K562 (cell line): ENCODE measurements around the gene SPATS2. TPM values are rescaled to one million over a fixed set of nuclear protein-coding genes. Genes with fewer than 3 reads are reported as not detected.

Experiments
- BHLHE40 ChIP-seq: IDR thresholded peaks from 2 replicates; pipeline ENCODE4 v1.6.1; 2011; ENCODE audit warnings: low read length, improper control_type of control experiment
- BMI1 ChIP-seq: fragments of 150-350 bp; IDR thresholded peaks from 2 replicates; pipeline ENCODE4 v1.6.1; 2014; ENCODE audit warnings: low read length
- KAT7 ChIP-seq: sonication (generic); formaldehyde crosslinking; IDR thresholded peaks from 2 replicates; pipeline ENCODE4 v1.8.0; 2022; ENCODE audit warnings: missing genetic modification reagents, mild to moderate bottlenecking, borderline replicate concordance
- KDM5B ChIP-seq: fragments of 200-600 bp; sonication (generic); IDR thresholded peaks from 2 replicates; pipeline ENCODE4 v1.6.1; 2012; ENCODE audit warnings: low read depth, mild to moderate bottlenecking, moderate library complexity, low read length, control low read depth, inconsistent platforms; ENCODE audit not compliant: insufficient replicate concordance
- POLR3A ChIP-seq: IDR thresholded peaks from 2 replicates; pipeline ENCODE4 v1.6.1; 2011; ENCODE audit warnings: borderline replicate concordance, mild to moderate bottlenecking, moderate library complexity; ENCODE audit not compliant: insufficient read length, insufficient read depth; ENCODE audit errors: extremely low read depth
- RBBP5 ChIP-seq: fragments of 200-600 bp; sonication (generic); IDR thresholded peaks from 2 replicates; pipeline ENCODE4 v1.6.1; 2012; ENCODE audit warnings: borderline replicate concordance, mild to moderate bottlenecking, low read length, control low read depth, inconsistent platforms; ENCODE audit not compliant: insufficient read depth, poor library complexity, severe bottlenecking
- SMARCA5 ChIP-seq: fragments of 450-650 bp; IDR thresholded peaks from 2 replicates; pipeline ENCODE4 v1.6.1; 2016
- TFAM ChIP-seq: fragments of 250-450 bp; sonication (Bioruptor Pico); conservative IDR thresholded peaks from 2 replicates; pipeline ENCODE4 v1.5.0; 2021; ENCODE audit warnings: mild to moderate bottlenecking, moderate library complexity
- ZBTB33 ChIP-seq: sonication (generic); formaldehyde crosslinking; IDR thresholded peaks from 2 replicates; pipeline ENCODE4 v1.8.1; 2023; ENCODE audit warnings: mild to moderate bottlenecking, missing genetic modification reagents
- ZNF766 ChIP-seq: fragments of 200-800 bp; sonication (Bioruptor generic); conservative IDR thresholded peaks from 2 replicates; pipeline ENCODE4 v1.6.1; 2016; ENCODE audit warnings: missing genetic modification characterization, missing compliant biosample characterization
- ZNF77 ChIP-seq: fragments of 250-450 bp; sonication (Bioruptor Pico); IDR thresholded peaks from 2 replicates; pipeline ENCODE4 v1.5.0; 2020
- polyA plus RNA-seq, 8 experiments: library from polyadenylated mRNA; depleted of rRNA in 4 of 8; stranded (reverse) in 5 of 8; unstranded in 3 of 8; fragments of >200 nt; fragmentation: Nextera tagmentation in 2 of 8; fragmentation: Illumina TruSeq in 1 of 8; extraction: Ambion mirVana in 2 of 8; extraction: Trizol in 1 of 8; gene quantifications; 2 replicates each; pipeline versions ENCODE4 v1.2.1 to v1.2.3, GENCODE V29; 2011 to 2014; ENCODE audit warnings: inconsistent platforms in 1 of 8, missing spikeins in 1 of 8
- total RNA-seq, 7 experiments: library from RNA; depleted of rRNA in 6 of 7; stranded (reverse); fragments of >200 nt in 6 of 7; fragmentation: Illumina TruSeq in 2 of 7; extraction: Trizol in 2 of 7; gene quantifications; 2 replicates each; pipeline versions ENCODE4 v1.2.1 to v1.2.3, GENCODE V29; 2011 to 2021; ENCODE audit warnings: low replicate concordance in 1 of 7
- TF ChIP-seq, protein P1 (sequence below): sonication (generic); formaldehyde crosslinking; IDR thresholded peaks from 2 replicates; pipeline ENCODE4 v1.8.1; 2023; ENCODE audit warnings: mild to moderate bottlenecking, missing genetic modification reagents
- TF ChIP-seq, protein P2 (sequence below), 3 experiments: fragments of 200-800 bp in 1 of 3; fragments of 250-450 bp in 1 of 3; fragments of 450-650 bp in 1 of 3; sonication (Bioruptor Pico) in 1 of 3; sonication (Bioruptor generic) in 1 of 3; formaldehyde crosslinking in 1 of 3; IDR thresholded peaks; 2 replicates each; pipeline versions ENCODE4 v1.6.1 to v1.8.0; 2016 to 2022; ENCODE audit warnings: mild to moderate bottlenecking in 2 of 3, missing genetic modification characterization in 2 of 3, missing compliant biosample characterization in 1 of 3, moderate library complexity in 1 of 3
- TF ChIP-seq, protein P3 (sequence below): sonication (generic); formaldehyde crosslinking; IDR thresholded peaks from 2 replicates; pipeline ENCODE4 v1.8.0; 2023; ENCODE audit warnings: mild to moderate bottlenecking, missing genetic modification reagents

Gene SPATS2
- total and polyA plus RNA-seq, 9 of the 15 experiments (the other 6 are each of a cell fraction or from before 2014, with no cell fraction given): 5.4 to 48.2 (median 17.5) TPM

DNA sequence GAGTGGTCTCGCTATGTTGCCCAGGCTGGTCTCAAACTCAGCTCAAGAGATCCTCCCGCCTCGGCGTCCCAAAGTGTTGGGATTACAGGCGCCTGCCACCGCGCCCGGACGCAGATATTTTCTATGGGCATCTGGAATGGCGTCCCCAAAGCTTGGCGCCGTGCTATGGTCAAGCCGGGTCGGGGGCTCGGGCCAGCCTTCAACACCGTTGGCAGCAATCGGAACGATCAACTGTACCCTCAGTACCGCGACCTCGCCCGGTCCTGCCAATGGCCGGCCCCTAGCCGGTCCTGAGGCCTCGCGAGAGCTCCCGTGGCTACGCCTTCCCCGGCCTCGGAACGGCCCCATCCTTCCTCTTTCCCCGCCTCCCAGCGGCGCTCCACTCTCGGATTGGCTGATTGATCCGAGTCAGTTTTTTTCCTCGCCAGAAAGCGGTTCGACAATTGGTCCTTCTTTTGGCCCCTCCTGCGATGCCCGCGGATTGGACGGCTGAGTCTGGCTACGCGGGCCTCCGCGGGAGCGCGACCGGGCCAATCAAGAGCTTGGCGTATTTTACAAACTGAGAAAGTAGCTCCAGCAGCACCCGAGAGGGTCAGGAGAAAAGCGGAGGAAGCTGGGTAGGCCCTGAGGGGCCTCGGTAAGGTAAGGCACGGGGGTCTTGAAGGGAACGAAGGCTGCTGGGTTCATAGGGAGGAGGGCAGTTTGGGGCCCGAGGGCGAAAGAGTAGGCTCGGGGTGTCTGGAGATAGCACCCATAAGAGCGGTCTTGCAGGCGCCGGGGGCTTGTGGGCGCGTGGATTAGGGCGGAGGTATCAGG, 44.3 kb upstream of the SPATS2 start, which contains the start of gene TROAP (continued):
- TF ChIP-seq KDM5B (peak; percentile 65), BMI1 (no peak), POLR3A (no peak), ZNF766 (CRISPR knock-in tag) (no peak), ZBTB33 (CRISPR knock-in tag) (no peak), ZNF77 (CRISPR knock-in tag) (no peak), BHLHE40 (no peak), TFAM (CRISPR knock-in tag) (no peak), RBBP5 (peak; percentile 51), KAT7 (no peak; the same call in 1 of the 2 replicates), SMARCA5 (no peak)
- TF ChIP-seq, protein P1, sequence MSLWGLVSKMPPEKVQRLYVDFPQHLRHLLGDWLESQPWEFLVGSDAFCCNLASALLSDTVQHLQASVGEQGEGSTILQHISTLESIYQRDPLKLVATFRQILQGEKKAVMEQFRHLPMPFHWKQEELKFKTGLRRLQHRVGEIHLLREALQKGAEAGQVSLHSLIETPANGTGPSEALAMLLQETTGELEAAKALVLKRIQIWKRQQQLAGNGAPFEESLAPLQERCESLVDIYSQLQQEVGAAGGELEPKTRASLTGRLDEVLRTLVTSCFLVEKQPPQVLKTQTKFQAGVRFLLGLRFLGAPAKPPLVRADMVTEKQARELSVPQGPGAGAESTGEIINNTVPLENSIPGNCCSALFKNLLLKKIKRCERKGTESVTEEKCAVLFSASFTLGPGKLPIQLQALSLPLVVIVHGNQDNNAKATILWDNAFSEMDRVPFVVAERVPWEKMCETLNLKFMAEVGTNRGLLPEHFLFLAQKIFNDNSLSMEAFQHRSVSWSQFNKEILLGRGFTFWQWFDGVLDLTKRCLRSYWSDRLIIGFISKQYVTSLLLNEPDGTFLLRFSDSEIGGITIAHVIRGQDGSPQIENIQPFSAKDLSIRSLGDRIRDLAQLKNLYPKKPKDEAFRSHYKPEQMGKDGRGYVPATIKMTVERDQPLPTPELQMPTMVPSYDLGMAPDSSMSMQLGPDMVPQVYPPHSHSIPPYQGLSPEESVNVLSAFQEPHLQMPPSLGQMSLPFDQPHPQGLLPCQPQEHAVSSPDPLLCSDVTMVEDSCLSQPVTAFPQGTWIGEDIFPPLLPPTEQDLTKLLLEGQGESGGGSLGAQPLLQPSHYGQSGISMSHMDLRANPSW: no peak
- TF ChIP-seq, protein P2, sequence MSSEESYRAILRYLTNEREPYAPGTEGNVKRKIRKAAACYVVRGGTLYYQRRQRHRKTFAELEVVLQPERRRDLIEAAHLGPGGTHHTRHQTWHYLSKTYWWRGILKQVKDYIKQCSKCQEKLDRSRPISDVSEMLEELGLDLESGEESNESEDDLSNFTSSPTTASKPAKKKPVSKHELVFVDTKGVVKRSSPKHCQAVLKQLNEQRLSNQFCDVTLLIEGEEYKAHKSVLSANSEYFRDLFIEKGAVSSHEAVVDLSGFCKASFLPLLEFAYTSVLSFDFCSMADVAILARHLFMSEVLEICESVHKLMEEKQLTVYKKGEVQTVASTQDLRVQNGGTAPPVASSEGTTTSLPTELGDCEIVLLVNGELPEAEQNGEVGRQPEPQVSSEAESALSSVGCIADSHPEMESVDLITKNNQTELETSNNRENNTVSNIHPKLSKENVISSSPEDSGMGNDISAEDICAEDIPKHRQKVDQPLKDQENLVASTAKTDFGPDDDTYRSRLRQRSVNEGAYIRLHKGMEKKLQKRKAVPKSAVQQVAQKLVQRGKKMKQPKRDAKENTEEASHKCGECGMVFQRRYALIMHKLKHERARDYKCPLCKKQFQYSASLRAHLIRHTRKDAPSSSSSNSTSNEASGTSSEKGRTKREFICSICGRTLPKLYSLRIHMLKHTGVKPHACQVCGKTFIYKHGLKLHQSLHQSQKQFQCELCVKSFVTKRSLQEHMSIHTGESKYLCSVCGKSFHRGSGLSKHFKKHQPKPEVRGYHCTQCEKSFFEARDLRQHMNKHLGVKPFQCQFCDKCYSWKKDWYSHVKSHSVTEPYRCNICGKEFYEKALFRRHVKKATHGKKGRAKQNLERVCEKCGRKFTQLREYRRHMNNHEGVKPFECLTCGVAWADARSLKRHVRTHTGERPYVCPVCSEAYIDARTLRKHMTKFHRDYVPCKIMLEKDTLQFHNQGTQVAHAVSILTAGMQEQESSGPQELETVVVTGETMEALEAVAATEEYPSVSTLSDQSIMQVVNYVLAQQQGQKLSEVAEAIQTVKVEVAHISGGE (CRISPR knock-in tag; IDR thresholded peaks at IDR 0.05): no peak
- TF ChIP-seq, protein P3, sequence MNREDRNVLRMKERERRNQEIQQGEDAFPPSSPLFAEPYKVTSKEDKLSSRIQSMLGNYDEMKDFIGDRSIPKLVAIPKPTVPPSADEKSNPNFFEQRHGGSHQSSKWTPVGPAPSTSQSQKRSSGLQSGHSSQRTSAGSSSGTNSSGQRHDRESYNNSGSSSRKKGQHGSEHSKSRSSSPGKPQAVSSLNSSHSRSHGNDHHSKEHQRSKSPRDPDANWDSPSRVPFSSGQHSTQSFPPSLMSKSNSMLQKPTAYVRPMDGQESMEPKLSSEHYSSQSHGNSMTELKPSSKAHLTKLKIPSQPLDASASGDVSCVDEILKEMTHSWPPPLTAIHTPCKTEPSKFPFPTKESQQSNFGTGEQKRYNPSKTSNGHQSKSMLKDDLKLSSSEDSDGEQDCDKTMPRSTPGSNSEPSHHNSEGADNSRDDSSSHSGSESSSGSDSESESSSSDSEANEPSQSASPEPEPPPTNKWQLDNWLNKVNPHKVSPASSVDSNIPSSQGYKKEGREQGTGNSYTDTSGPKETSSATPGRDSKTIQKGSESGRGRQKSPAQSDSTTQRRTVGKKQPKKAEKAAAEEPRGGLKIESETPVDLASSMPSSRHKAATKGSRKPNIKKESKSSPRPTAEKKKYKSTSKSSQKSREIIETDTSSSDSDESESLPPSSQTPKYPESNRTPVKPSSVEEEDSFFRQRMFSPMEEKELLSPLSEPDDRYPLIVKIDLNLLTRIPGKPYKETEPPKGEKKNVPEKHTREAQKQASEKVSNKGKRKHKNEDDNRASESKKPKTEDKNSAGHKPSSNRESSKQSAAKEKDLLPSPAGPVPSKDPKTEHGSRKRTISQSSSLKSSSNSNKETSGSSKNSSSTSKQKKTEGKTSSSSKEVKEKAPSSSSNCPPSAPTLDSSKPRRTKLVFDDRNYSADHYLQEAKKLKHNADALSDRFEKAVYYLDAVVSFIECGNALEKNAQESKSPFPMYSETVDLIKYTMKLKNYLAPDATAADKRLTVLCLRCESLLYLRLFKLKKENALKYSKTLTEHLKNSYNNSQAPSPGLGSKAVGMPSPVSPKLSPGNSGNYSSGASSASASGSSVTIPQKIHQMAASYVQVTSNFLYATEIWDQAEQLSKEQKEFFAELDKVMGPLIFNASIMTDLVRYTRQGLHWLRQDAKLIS (CRISPR knock-in tag): no peak
